Subcutaneous adipose tissue (tissue), 4 donors: ENCODE results near the gene COBLL1. TPM values are rescaled to one million over a fixed set of nuclear protein-coding genes. Genes with fewer than 3 reads are reported as not detected.

Source experiments
- CTCF ChIP-seq: fragments of 450-650 bp; IDR thresholded peaks from one replicate; pipeline ENCODE4 v1.5.1; 2016; ENCODE audit warnings: low read depth, mild to moderate bottlenecking, control low read depth, antibody characterized with exemption, moderate library complexity
- total RNA-seq, 4 donors: library from RNA; depleted of rRNA; stranded (reverse); fragments of >200 nt; gene quantifications; one replicate each; pipeline ENCODE4 v1.1.0, GENCODE V29; 2016

The COBLL1 gene
- total RNA-seq, 4 donors from 2014 or later = 38.4 to 123 (median 91.5) TPM

GRCh38 chr2:164747140-164747539 is 94.5 kb downstream of the COBLL1 start:
- no peak for TF ChIP-seq CTCF

- TF ChIP-seq CTCF = no peak
These were observed 94.9 kb downstream of the COBLL1 start for GRCh38 chr2:164746713-164747112.

- no peak for TF ChIP-seq CTCF
These were observed 96.4 kb downstream of the COBLL1 start for GRCh38 chr2:164745012-164745797.

- TF ChIP-seq CTCF = no peak
These were observed 98.8 kb downstream of the COBLL1 start for GRCh38 chr2:164742738-164743317.

GRCh38 chr2:164739966-164740365 is 101.7 kb downstream of the COBLL1 start:
- TF ChIP-seq CTCF = no peak

- TF ChIP-seq CTCF = no peak
These were observed 104.0 kb downstream of the COBLL1 start for GRCh38 chr2:164737612-164738081.

- no peak for TF ChIP-seq CTCF
These were observed 106.2 kb downstream of the COBLL1 start for GRCh38 chr2:164735309-164735919.
